ENCODE data around the gene PRR36.

The PRR36 gene

DNA sequence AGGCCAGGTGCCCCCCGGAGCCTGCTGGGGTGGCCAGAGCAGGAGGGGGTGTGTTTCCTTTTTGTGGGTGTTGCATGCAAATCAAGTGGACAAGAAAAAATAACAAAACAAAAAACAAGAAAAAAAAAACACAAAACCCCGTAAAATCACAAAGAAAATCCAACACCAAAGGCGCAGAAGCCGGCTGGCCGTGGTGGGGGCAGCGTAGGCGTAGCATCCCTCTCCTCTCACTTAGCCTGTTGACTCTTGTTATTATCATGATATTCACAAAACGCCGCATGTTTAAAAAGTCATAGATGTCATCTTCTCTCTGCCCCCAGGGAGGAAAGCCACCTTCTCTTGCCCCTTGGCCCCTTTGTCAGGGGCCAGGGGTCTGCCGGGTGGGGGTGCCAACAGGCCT lies 39.5 kb upstream of the PRR36 start:
- no peak for DNase-seq (ENCODE audit: low read depth in 2 of 2)

DNA sequence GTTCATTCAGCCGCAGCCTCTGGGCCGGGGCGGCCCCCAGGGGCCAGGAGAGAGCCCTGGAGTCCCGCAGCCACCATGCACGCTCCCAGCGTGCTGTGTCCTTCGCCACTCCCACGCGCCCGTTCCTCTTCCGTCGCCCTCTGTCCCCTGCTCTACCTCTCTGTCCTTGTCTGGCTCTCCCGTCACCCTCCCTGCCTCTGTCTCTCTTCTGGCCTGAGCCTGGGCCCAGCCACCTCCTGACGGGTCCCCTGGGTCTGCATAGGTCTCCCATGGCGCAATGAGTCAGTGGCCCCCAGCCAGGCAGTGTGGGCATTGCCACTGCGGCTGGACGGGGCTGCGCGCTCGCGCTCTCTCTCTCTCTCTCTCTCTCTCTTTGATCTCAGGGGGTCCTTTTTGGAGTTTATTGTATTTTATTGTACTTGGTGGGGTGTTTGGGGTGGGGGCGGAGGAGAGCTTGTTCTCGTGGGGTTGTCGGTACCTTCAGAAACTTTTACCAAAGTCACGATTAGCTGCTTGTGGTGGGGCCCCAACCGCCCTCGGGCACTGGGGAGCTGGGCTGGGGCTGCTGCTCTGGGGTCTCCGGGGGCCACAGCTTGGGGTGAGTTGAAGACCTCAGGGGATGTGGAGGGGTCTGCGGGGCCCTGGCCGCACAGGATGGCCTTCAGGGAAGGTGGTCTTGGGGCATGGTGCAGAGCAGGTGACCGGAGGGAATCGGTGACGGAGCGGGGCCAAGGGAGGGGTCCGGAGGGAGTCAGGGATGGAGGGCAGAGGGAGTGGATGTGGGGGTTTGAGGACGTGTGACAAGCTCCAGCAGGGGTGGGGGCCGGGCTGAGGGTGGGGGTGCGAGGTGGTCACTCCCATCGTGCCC lies 38.7 kb upstream of the PRR36 start:
- DNase-seq (ENCODE audit: low read depth in 2 of 2), result no peak

- no peak for DNase-seq (ENCODE audit: low read depth in 2 of 2)
Measured at GRCh38 chr19:7912144-7912696, 38.0 kb upstream of the PRR36 start.

DNA sequence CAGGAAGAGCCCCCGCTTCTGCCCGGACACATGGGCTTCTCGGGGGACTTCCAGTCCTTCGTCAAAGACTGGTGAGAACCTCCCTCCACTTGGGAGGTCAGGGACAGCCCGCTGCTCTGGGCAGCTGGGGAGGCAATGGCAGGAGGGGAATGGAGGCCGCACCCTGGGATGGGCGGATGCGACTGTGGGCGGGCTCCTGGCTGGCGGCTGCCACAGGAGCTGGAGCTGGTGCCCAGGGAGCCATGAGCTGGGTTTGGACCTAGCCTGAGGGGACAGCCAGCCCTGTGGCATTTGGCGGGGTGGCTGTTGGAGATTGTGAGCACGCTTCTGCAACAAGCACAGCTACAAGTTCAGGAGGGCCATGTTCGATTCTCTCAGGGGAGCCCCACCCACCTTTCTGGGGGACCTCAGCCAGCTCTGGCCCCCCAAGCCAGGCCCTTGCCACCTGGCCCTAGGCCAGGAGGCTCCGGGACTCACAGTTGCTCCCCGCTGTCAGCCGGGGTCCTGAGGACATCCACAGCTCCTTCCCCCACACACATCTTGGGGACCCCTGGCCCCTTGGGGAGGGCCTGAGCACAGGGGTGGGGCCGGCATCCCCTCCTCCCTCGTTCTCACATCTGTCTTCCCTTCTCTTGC lies 37.4 kb upstream of the PRR36 start:
- no peak for DNase-seq (ENCODE audit: low read depth in 2 of 2)

GRCh38 chr19:7910321-7911161 lies 36.4 kb upstream of the PRR36 start:
- no peak for DNase-seq (ENCODE audit: low read depth in 2 of 2)

GRCh38 chr19:7909471-7910067 lies 35.4 kb upstream of the PRR36 start:
- no peak for DNase-seq (ENCODE audit: low read depth in 2 of 2)

- DNase-seq (ENCODE audit: low read depth in 2 of 2), result no peak
Measured at GRCh38 chr19:7908742-7909461, 34.7 kb upstream of the PRR36 start.

- no peak for DNase-seq (ENCODE audit: low read depth in 2 of 2)
Measured at GRCh38 chr19:7908078-7908699, 34.0 kb upstream of the PRR36 start.

DNA sequence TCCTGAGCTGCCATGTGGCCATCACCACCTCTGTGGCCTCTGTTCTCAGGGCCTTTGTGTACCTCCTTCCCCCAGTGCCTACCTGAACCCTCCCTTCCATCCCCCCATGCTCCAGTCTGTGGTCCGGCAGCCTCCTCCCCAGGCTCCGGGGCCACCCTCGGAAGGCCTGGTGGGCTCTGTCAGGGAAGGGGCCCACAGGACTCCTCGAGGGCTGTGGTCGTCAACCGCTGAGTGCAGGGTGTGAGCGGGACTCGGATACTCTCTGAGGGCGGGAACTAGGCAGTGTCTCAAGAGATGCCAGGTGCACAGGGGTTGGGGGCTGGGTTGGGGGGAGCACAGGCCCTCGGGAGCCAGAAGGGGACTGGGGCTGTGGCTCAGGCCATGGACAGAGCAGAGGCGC lies 33.4 kb upstream of the PRR36 start:
- no peak for DNase-seq (ENCODE audit: low read depth in 2 of 2)

DNA sequence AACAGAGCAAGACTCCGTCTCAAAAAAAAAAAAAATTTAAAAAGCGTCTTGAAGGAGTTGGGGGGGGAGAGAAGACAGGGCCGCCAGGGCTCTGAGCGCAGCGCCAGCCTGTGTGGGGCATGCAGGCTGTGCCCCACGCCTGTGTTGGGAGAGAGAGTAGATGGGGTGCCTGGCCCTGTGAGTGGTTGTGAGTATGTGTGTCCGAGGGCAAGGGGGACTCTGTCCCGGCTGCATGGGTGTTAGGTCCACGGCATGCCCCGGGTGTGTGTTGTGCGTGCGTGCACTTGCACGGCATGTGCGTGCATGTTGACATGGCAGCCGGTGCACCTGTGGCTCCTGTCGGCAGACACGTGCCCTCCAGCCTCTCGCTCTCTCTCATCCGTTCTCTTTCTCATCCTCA lies 32.9 kb upstream of the PRR36 start:
- no peak for DNase-seq (ENCODE audit: low read depth in 2 of 2)

GRCh38 chr19:7905859-7906258 lies 31.7 kb upstream of the PRR36 start:
- DNase-seq (ENCODE audit: low read depth in 2 of 2), result no peak

GRCh38 chr19:7905268-7905667 lies 31.1 kb upstream of the PRR36 start:
- no peak for DNase-seq (ENCODE audit: low read depth in 2 of 2)

GRCh38 chr19:7904074-7905020 lies 30.2 kb upstream of the PRR36 start:
- DNase-seq (ENCODE audit: low read depth in 2 of 2), result peak; percentile 37

GRCh38 chr19:7903244-7904073 lies 29.3 kb upstream of the PRR36 start, which contains the start of gene MAP2K7:
MAP2K7 (plus strand) TSS chr19:7903877; CDS start chr19:7903945, 68 bp downstream.
- DNase-seq (ENCODE audit: low read depth in 2 of 2), result peak; percentile 100

GRCh38 chr19:7902796-7903243 lies 28.6 kb upstream of the PRR36 start:
- no peak for DNase-seq (ENCODE audit: low read depth in 2 of 2)

GRCh38 chr19:7901337-7901736 lies 27.1 kb upstream of the PRR36 start:
- DNase-seq (ENCODE audit: low read depth in 2 of 2), result no peak

DNA sequence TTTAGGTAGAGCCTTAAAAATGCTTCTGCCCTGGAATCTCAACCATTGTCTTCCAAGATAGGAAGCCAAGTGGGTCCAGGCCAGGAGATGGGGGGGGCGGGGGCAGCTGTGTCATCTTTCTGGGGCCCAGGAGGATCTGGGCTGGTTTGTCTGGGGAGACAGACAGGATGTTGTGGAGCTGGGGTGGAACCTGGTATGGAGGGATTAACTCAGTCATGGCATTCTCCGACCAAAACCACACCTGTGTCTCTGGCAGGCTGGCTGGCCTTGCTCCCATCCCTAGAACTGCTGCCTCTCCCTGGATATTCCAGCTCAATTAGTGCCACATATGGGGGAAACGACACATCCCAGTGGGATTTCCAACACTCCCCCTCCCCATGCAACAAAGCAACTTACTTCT lies 26.7 kb upstream of the PRR36 start:
- DNase-seq (ENCODE audit: low read depth in 2 of 2), result no peak

GRCh38 chr19:7900401-7900870 lies 26.2 kb upstream of the PRR36 start:
- no peak for DNase-seq (ENCODE audit: low read depth in 2 of 2)
